OCI-LY7 (cell line): ENCODE data around the gene AFG3L2.

Experiments used
- CTCF ChIP-seq: fragments of 200-600 bp; sonication (generic); conservative IDR thresholded peaks from 2 replicates; pipeline ENCODE4 v1.5.1; 2014; ENCODE audit warnings: mild to moderate bottlenecking, antibody characterized with exemption, low read length, moderate library complexity, mixed read lengths
- EZH2phosphoT487 ChIP-seq: fragments of 200-600 bp; sonication (generic); IDR thresholded peaks from 2 replicates; pipeline ENCODE4 v1.6.1; 2018; ENCODE audit warnings: low read depth, borderline replicate concordance, mild to moderate bottlenecking, mixed run types, antibody characterized with exemption, low read length, moderate library complexity, mixed read lengths

GRCh38 chr18:12417687-12418086 lies 40.7 kb upstream of the AFG3L2 start:
- no peak for TF ChIP-seq CTCF
- TF ChIP-seq EZH2phosphoT487 = no peak
